Keratinocyte (primary cell): Measurements from ENCODE around the gene S100A5. TPM values are rescaled to one million over a fixed set of nuclear protein-coding genes. Genes with fewer than 3 reads are reported as not detected.
A peak's percentile ranks its signal among the peaks of the same experiment; 100 is the strongest.

Source experiments
- DNase-seq: peaks from one replicate; pipeline ENCODE4 v3.0.0-alpha.2; 2011; ENCODE audit warnings: low read depth, missing footprints, low spot score
- FAIRE-seq: peaks from 2 replicates; lab custom pipeline; 2011; peaks lifted over from hg19 to GRCh38; lab: Jason Lieb, UNC
- H2AFZ ChIP-seq: 2 replicates; pipeline ENCODE4 v1.6.0; 2012; ENCODE audit warnings: low read length, control low read depth, inconsistent platforms; ENCODE audit not compliant: control insufficient read depth
- H3K27ac ChIP-seq: 2 replicates; pipeline ENCODE4 v1.5.1; 2011; ENCODE audit warnings: low read length; ENCODE audit not compliant: control insufficient read depth, insufficient read depth
- H3K27me3 ChIP-seq: 3 replicates; pipeline ENCODE4 v1.6.0; 2011; ENCODE audit warnings: low read length; ENCODE audit not compliant: control insufficient read depth, insufficient read depth; ENCODE audit errors: extremely low read depth
- H3K36me3 ChIP-seq, 2 experiments: 2 replicates in 1 of 2; 3 replicates in 1 of 2; pipeline ENCODE4 v1.5.1; 2011; ENCODE audit warnings: low read length in 2 of 2, mild to moderate bottlenecking in 1 of 2; ENCODE audit not compliant: control insufficient read depth in 2 of 2, insufficient read depth in 2 of 2; ENCODE audit errors: extremely low read depth in 1 of 2
- H3K4me1 ChIP-seq: 3 replicates; pipeline ENCODE4 v1.5.1; 2011; ENCODE audit warnings: low read length; ENCODE audit not compliant: control insufficient read depth, insufficient read depth; ENCODE audit errors: extremely low read depth
- H3K4me2 ChIP-seq: 3 replicates; pipeline ENCODE4 v1.6.0; 2011; ENCODE audit warnings: low read depth, low read length; ENCODE audit not compliant: control insufficient read depth, insufficient read depth; ENCODE audit errors: extremely low read depth
- H3K4me3 ChIP-seq, 3 experiments: fragments of 200-600 bp in 1 of 3; sonication (generic) in 1 of 3; 2 replicates in 2 of 3; 3 replicates in 1 of 3; pipeline ENCODE4 v1.5.1; 2011 to 2016; ENCODE audit warnings: low read length in 3 of 3, mild to moderate bottlenecking in 3 of 3, control low read depth in 2 of 3, inconsistent platforms in 1 of 3, low read depth in 1 of 3, mixed read lengths in 1 of 3, mixed run types in 1 of 3, moderate library complexity in 1 of 3; ENCODE audit not compliant: control insufficient read depth in 2 of 3, insufficient read depth in 2 of 3; ENCODE audit errors: extremely low read depth in 1 of 3
- H3K79me2 ChIP-seq: 2 replicates; pipeline ENCODE4 v1.6.0; 2012; ENCODE audit warnings: low read length; ENCODE audit not compliant: control insufficient read depth, insufficient read depth
- H3K9ac ChIP-seq: 3 replicates; pipeline ENCODE4 v1.6.0; 2011; ENCODE audit warnings: low read length; ENCODE audit not compliant: control insufficient read depth, insufficient read depth; ENCODE audit errors: extremely low read depth
- H3K9me1 ChIP-seq: 3 replicates; pipeline ENCODE4 v1.6.0; 2011; ENCODE audit warnings: low read length; ENCODE audit not compliant: control insufficient read depth, insufficient read depth; ENCODE audit errors: extremely low read depth
- H3K9me3 ChIP-seq: 2 replicates; pipeline ENCODE4 v1.5.1; 2012; ENCODE audit warnings: low read depth, low read length; ENCODE audit not compliant: control insufficient read depth
- H4K20me1 ChIP-seq: 3 replicates; pipeline ENCODE4 v1.6.0; 2011; ENCODE audit warnings: low read length; ENCODE audit not compliant: control insufficient read depth, insufficient read depth; ENCODE audit errors: extremely low read depth
- EZH2 ChIP-seq: IDR thresholded peaks from one replicate; pipeline ENCODE4 v1.6.1; 2012; ENCODE audit warnings: inconsistent platforms, mild to moderate bottlenecking, low read length, moderate library complexity
- dilution Hi-C: fragments of 300-500 bp; cut with MboI; formaldehyde crosslinking; loops from one replicate; pipeline ENCODE4 v1.7.0; 2020; ENCODE audit warnings: low sequenced_read_pairs; ENCODE audit not compliant: extremely low pct_ligation_motif_present
- polyA plus RNA-seq, 5 experiments: library from polyadenylated mRNA; depleted of rRNA in 3 of 5; stranded (reverse) in 3 of 5; stranded (forward) in 1 of 5; unstranded in 1 of 5; fragments of >200 nt; gene quantifications; 1 replicate in 1 of 5; 2 replicates in 3 of 5; 3 replicates in 1 of 5; pipeline versions ENCODE4 v1.2.1 to v1.2.3, GENCODE V29; 2011 to 2012; ENCODE audit warnings: missing spikeins in 2 of 5, low read depth in 1 of 5, low replicate concordance in 1 of 5
- TF ChIP-seq, protein P1 (sequence below), 3 experiments: IDR thresholded peaks in 1 of 3; conservative IDR thresholded peaks in 1 of 3; optimal IDR thresholded peaks in 1 of 3; 2 replicates in 2 of 3; 3 replicates in 1 of 3; pipeline versions ENCODE3 to v1.5.1; 2011; ENCODE audit warnings: low read length in 3 of 3, mild to moderate bottlenecking in 3 of 3, moderate library complexity in 2 of 3, control low read depth in 1 of 3, inconsistent platforms in 1 of 3; ENCODE audit not compliant: insufficient read depth in 2 of 3; ENCODE audit errors: extremely low read depth in 1 of 3

Gene S100A5
- polyA plus RNA-seq, 1 donor (not counting 4 experiments of a cell fraction or from before 2014, with no cell fraction given), result 0.20 TPM

DNA sequence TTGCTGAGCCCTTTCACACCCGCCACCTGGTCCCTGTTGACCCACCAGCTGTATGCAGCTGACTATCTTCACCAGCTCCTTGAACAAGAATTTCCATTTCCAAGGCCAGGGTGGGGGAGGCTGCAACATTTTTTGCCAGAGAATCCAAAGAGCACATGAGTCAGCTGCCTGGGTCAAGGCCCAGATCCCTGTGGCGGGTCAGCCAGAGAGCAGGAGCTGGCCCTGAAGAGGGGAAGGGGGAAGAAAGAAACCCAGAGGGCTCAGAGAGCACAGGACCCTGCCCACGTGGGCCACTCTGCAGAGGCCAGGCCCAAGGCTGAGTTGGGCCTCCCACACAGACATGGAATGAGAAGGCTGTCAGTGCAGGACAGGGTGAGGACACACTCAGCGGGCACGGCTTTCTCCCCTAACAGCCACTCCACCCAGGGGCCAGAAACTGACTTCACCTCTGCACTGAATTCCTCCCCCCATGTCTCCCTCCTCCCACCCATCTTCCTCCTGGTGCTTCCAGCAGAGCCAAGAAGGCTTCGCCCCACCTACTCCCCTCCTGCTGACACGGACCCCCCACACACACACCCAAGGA lies 33.8 kb downstream of the S100A5 start:
- H3K27ac ChIP-seq, result no peak overlapping the region

DNA sequence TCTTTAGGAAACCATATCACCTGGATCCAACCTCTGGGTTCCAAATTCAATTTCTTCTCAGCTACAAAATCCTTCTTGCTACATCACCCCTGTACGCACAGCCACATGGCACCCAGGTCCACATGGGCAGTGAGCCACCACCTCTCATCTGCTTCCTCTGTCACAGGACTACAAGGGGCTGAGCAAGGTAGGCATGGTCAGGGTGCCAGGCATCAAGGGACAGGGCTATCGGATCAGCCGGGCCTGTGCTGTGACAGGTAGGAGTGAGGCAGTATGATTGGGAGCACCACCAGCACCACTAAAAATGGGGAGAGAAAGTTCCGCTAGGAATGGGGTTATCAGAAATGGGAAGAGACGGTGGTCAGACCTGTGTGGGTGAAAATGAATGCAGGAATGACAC lies 34.3 kb downstream of the S100A5 start:
- dilution Hi-C loops, result loop anchor here (10.0 kb wide), 1 partner anchor 152 kb away; the partner anchor contains the start of gene S100A9
- FAIRE-seq (no peak), DNase-seq (no peak)
- Histone ChIP-seq H3K27me3 (no peaks in the 10 kb centered on the region), H2AFZ (no peak overlapping the region), H3K36me3 (no peaks in the 10 kb centered on the region), H3K9me1 (no peaks in the 10 kb centered on the region), H4K20me1 (no peaks in the 10 kb centered on the region), H3K4me2 (no peak overlapping the region), H3K27ac (no peak overlapping the region), H3K4me3 (no peak overlapping the region), H3K4me1 (peaks cover 31% of the 10 kb centered on the region), H3K9me3 (no peaks in the 10 kb centered on the region), H3K9ac (no peak overlapping the region), H3K79me2 (no peaks in the 10 kb centered on the region)
- TF ChIP-seq, protein P1, sequence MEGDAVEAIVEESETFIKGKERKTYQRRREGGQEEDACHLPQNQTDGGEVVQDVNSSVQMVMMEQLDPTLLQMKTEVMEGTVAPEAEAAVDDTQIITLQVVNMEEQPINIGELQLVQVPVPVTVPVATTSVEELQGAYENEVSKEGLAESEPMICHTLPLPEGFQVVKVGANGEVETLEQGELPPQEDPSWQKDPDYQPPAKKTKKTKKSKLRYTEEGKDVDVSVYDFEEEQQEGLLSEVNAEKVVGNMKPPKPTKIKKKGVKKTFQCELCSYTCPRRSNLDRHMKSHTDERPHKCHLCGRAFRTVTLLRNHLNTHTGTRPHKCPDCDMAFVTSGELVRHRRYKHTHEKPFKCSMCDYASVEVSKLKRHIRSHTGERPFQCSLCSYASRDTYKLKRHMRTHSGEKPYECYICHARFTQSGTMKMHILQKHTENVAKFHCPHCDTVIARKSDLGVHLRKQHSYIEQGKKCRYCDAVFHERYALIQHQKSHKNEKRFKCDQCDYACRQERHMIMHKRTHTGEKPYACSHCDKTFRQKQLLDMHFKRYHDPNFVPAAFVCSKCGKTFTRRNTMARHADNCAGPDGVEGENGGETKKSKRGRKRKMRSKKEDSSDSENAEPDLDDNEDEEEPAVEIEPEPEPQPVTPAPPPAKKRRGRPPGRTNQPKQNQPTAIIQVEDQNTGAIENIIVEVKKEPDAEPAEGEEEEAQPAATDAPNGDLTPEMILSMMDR (optimal IDR thresholded peaks at IDR 0.05 in 1 of 3, IDR thresholded peaks at IDR 0.05 in 1 of 3, conservative IDR thresholded peaks at IDR 0.05 in 1 of 3; ENCODE audit: extremely low read depth in 1 of 3, insufficient read depth in 2 of 3, low read length in 3 of 3), result no peak
- no peak for TF ChIP-seq EZH2

More for the DNA sequence above, 33.8 kb downstream of the S100A5 start:
- Histone ChIP-seq H2AFZ (no peak overlapping the region), H3K4me2 (peak overlapping the region; percentile 28), H3K79me2 (no peaks in the 10 kb centered on the region), H4K20me1 (no peaks in the 10 kb centered on the region), H3K4me3 (no peak overlapping the region), H3K9me3 (no peaks in the 10 kb centered on the region), H3K9ac (no peak overlapping the region), H3K9me1 (no peaks in the 10 kb centered on the region), H3K27me3 (no peaks in the 10 kb centered on the region), H3K36me3 (no peaks in the 10 kb centered on the region), H3K4me1 (peaks cover 32% of the 10 kb centered on the region)
- no peak for TF ChIP-seq EZH2
- TF ChIP-seq, protein P1 (optimal IDR thresholded peaks at IDR 0.05 in 1 of 3, IDR thresholded peaks at IDR 0.05 in 1 of 3, conservative IDR thresholded peaks at IDR 0.05 in 1 of 3; ENCODE audit: extremely low read depth in 1 of 3, insufficient read depth in 2 of 3, low read length in 3 of 3), result no peak
- dilution Hi-C loops, result loop anchor here (10.0 kb wide), 1 partner anchor 152 kb away; the partner anchor contains the start of gene S100A9
- no peak for DNase-seq
- FAIRE-seq, result no peak
